ENCODE results near the gene PARD3. TPM values are rescaled to one million over a fixed set of nuclear protein-coding genes. Genes with fewer than 3 reads are reported as not detected.

The PARD3 gene
- total RNA-seq, 2 experiments from 2014 or later: 0.53 to 0.71 TPM

DNA sequence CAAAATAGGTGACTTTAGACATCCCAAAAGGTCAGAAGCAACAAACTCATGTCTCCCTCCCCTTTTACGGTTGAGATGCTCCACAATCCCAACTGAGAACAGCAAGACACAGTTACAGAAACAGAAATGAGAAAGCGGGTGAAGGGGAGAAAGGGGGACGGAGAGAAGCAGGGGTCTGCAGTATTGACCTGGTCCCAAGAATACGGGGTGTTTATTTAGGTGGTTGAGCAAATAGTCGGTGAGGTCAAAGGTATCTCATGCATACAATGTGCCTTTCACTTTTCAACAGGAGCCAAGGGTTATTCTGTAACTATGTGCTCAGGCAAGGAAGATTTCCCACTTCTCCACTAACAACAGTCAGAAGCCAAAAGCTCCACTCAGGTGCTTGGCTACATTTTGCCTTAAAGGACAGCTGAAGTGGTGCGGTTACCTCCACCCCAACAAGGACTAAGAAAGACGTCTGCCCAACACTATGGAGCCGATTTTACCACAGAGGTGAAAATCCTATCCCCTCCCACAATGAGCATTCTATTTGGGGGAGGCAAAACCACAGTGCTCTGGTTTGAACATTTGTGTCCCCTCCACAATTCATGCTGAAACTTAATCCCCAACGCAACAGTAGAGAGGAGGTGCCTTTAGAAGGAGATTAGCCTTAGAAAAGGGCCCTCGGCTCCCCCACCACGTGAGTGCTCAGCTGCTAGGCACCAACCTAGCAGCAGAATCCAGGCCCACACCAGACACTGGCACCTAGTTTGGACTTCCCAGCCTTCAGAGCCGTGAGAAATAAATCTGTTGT, 77.9 kb downstream of the PARD3 start:
- Histone ChIP-seq H3K36me3 (ENCODE audit: insufficient read depth, low read length) (no peaks in the 10 kb centered on the region), H3K9me3 (ENCODE audit: control insufficient read depth in 1 of 2, insufficient read depth in 1 of 2, low read length in 2 of 2) (no peaks in the 10 kb centered on the region), H3K27me3 (ENCODE audit: control insufficient read depth in 1 of 2, insufficient read depth in 2 of 2, low read length in 2 of 2) (peaks cover 0 to 10% of the 10 kb centered on the region in 2 experiments), H3K27ac (ENCODE audit: low read depth in 1 of 2, low read length in 2 of 2) (no peak overlapping the region), H3K4me3 (ENCODE audit: low read length) (no peak overlapping the region), H3K4me1 (ENCODE audit: insufficient read depth, low read length) (no peaks in the 10 kb centered on the region)
- Mint-ChIP-seq H3K27me3 (peaks cover 10% of the 10 kb centered on the region), H3K27ac (no peak overlapping the region), H3K4me3 (no peak overlapping the region), H3K4me1 (ENCODE audit: low read depth) (peaks cover 4% of the 10 kb centered on the region), H3K36me3 (ENCODE audit: low read depth) (no peaks in the 10 kb centered on the region), H3K9me3 (no peaks in the 10 kb centered on the region)
- ChIA-PET CTCF (no interaction called here), POLR2A (no interaction called here)
- intact Hi-C loops (cut with DNase I, micrococcal nuclease): no loop called here
- no peak for ATAC-seq (ENCODE audit: poor library complexity)
- DNase-seq: no peak
- TF ChIP-seq, protein P1, sequence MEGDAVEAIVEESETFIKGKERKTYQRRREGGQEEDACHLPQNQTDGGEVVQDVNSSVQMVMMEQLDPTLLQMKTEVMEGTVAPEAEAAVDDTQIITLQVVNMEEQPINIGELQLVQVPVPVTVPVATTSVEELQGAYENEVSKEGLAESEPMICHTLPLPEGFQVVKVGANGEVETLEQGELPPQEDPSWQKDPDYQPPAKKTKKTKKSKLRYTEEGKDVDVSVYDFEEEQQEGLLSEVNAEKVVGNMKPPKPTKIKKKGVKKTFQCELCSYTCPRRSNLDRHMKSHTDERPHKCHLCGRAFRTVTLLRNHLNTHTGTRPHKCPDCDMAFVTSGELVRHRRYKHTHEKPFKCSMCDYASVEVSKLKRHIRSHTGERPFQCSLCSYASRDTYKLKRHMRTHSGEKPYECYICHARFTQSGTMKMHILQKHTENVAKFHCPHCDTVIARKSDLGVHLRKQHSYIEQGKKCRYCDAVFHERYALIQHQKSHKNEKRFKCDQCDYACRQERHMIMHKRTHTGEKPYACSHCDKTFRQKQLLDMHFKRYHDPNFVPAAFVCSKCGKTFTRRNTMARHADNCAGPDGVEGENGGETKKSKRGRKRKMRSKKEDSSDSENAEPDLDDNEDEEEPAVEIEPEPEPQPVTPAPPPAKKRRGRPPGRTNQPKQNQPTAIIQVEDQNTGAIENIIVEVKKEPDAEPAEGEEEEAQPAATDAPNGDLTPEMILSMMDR (IDR thresholded peaks at IDR 0.05): no peak

DNA sequence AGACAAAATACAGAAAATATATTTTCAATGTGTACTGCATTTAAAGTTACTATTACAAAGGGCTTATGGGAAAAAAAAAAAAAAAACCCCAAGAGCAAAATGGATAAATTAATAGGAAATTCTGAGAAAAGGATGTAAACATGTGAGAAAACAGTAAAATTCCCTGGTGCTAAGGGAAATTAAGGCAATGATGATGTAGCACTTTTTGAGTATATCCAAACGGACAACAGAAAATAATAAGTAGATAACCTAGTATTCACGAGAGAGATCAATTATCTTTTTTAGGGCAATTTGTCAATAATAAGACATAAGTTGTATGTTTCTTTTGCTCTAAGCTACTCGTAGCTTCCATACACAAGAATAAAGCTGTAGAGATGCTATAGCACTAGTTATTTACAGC, 80.2 kb downstream of the PARD3 start:
- DNase-seq (no peak), ATAC-seq (ENCODE audit: poor library complexity) (no peak)
- ChIA-PET POLR2A (no interaction called here), CTCF (no interaction called here)
- Mint-ChIP-seq H3K27me3 (peaks cover 9% of the 10 kb centered on the region), H3K4me3 (no peak overlapping the region), H3K36me3 (ENCODE audit: low read depth) (no peaks in the 10 kb centered on the region), H3K4me1 (ENCODE audit: low read depth) (peaks cover 4% of the 10 kb centered on the region), H3K9me3 (no peaks in the 10 kb centered on the region), H3K27ac (no peak overlapping the region)
- intact Hi-C loops (cut with DNase I, micrococcal nuclease): no loop called here
- TF ChIP-seq, protein P1 (IDR thresholded peaks at IDR 0.05): no peak
- no peaks in the 10 kb centered on the region for H3K4me1 ChIP-seq (ENCODE audit: insufficient read depth, low read length)
- no peak overlapping the region for H3K27ac ChIP-seq (ENCODE audit: low read depth in 1 of 2, low read length in 2 of 2)
- no peaks in the 10 kb centered on the region for H3K9me3 ChIP-seq (ENCODE audit: control insufficient read depth in 1 of 2, insufficient read depth in 1 of 2, low read length in 2 of 2)
- peaks cover 0 to 4% of the 10 kb centered on the region in 2 experiments for H3K27me3 ChIP-seq (ENCODE audit: control insufficient read depth in 1 of 2, insufficient read depth in 2 of 2, low read length in 2 of 2)
- H3K36me3 ChIP-seq (ENCODE audit: insufficient read depth, low read length): no peaks in the 10 kb centered on the region
- no peak overlapping the region for H3K4me3 ChIP-seq (ENCODE audit: low read length)

DNA sequence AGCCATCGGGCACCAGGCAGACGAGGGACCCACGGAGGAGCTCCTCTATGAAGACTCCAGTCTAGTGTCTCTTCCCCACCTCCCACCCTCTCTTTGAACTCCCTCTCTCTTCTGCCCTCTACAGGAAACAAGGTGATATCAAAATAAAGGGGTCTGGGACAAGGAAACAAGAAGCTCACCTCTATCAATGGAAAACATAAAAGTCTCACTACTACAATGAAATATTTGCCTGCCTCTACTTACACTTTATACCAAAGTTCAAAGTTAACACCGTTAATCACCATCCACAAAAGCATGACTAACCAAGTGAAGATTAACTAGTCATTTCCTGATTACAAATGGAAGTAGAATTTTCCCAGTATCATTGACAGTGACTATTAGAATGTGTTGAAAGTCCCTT, 82.2 kb downstream of the PARD3 start:
- CTCF ChIA-PET: no interaction called here
- POLR2A ChIA-PET: no interaction called here
- Mint-ChIP-seq H3K27ac (no peak overlapping the region), H3K4me3 (no peak overlapping the region), H3K9me3 (no peaks in the 10 kb centered on the region), H3K27me3 (peaks cover 1% of the 10 kb centered on the region), H3K36me3 (ENCODE audit: low read depth) (no peaks in the 10 kb centered on the region), H3K4me1 (ENCODE audit: low read depth) (no peaks in the 10 kb centered on the region)
- Histone ChIP-seq H3K27me3 (ENCODE audit: control insufficient read depth in 1 of 2, insufficient read depth in 2 of 2, low read length in 2 of 2) (no peaks in the 10 kb centered on the region), H3K36me3 (ENCODE audit: insufficient read depth, low read length) (no peaks in the 10 kb centered on the region), H3K4me1 (ENCODE audit: insufficient read depth, low read length) (no peaks in the 10 kb centered on the region), H3K27ac (ENCODE audit: low read depth in 1 of 2, low read length in 2 of 2) (no peak overlapping the region), H3K9me3 (ENCODE audit: control insufficient read depth in 1 of 2, insufficient read depth in 1 of 2, low read length in 2 of 2) (no peaks in the 10 kb centered on the region), H3K4me3 (ENCODE audit: low read length) (no peak overlapping the region)
- DNase-seq: no peak
- ATAC-seq (ENCODE audit: poor library complexity): no peak
- TF ChIP-seq, protein P1 (IDR thresholded peaks at IDR 0.05): no peak
- intact Hi-C loops (cut with DNase I, micrococcal nuclease): no loop called here
